ENCODE results near the gene DST.

Gene DST

DNA sequence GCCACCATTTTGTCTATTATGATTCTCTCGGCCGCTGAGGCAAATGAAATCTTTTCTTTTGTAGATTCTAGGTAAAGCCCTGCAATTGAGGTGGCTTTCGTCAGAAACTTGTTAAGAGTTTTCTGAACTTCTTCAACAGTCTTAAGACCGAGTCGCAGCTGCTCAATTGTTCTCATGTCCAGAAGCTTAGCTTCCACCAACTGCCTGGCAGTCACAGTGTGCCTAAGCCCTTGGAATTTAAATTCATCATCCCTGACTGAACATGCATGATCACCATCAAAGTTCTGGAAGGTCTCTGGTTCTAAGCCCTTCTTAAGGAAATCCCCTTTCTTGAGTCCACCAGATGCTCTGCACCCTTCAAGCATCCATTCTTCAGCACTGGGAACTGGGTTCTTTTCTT, 25.7 kb downstream of the DST start:
- Histone ChIP-seq H3K4me3 (ENCODE audit: low read length) (no peak overlapping the region), H3K27me3 (ENCODE audit: control insufficient read depth, insufficient read depth, low read length) (no peaks in the 10 kb centered on the region), H3K4me1 (ENCODE audit: control insufficient read depth, insufficient read depth, low read length) (no peaks in the 10 kb centered on the region), H3K36me3 (ENCODE audit: control insufficient read depth, insufficient read depth, low read length) (no peaks in the 10 kb centered on the region), H3K9ac (ENCODE audit: low read length) (no peak overlapping the region), H3K9me3 (ENCODE audit: control insufficient read depth, low read length) (no peaks in the 10 kb centered on the region)

DNA sequence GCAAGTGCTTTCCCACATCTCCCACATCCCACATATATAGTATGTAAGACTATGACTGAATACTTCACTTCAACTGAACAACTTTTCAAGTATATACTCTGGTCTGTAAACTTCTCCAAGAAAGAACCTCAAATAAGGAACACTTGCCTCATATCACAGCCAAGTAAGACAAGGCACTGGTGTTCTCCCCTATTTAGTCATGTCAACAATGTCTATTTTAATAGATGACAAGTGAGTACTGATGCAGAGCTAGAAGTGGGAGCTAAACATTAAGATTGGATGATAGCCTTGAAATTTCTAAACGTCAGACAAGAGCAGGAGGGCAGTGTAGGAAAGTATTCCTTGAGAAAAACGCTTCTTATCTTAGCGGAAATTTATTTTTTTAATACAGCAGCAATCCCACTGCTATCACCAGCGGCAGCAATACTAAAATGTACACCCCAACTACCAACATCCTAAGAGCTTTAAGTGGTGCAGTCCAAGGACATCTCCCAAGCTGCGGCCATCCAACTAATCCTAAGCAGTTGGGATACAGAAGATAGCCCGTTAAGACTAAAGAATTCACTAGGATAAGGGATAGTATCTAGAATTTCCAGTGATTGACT, 29.3 kb downstream of the DST start:
- no peak overlapping the region for H3K9ac ChIP-seq (ENCODE audit: low read length)
- H3K36me3 ChIP-seq (ENCODE audit: control insufficient read depth, insufficient read depth, low read length), result no peaks in the 10 kb centered on the region
- no peaks in the 10 kb centered on the region for H3K27me3 ChIP-seq (ENCODE audit: control insufficient read depth, insufficient read depth, low read length)
- no peaks in the 10 kb centered on the region for H3K4me1 ChIP-seq (ENCODE audit: control insufficient read depth, insufficient read depth, low read length)
- no peak overlapping the region for H3K4me3 ChIP-seq (ENCODE audit: low read length)
- H3K9me3 ChIP-seq (ENCODE audit: control insufficient read depth, low read length), result no peaks in the 10 kb centered on the region

DNA sequence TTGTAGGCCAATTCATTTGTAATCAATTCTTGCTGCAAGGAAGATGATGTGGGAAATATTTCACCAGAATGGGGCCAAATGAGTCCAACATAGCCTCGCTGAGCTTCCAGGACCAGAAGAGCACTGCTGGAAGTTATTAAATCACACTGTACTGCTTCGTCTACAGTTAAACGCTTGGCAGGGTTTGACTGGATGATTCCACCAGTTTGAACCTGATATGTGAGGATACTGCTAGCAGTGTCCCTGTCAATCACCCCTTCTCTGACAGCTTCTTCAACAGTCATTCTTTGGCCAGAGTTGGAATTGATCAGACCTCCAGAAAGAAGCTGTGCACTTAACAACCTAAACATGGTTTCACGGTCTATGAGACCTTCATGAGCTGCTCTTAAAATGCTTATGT, 34.4 kb downstream of the DST start:
- Histone ChIP-seq H3K27me3 (ENCODE audit: control insufficient read depth, insufficient read depth, low read length) (no peaks in the 10 kb centered on the region), H3K36me3 (ENCODE audit: control insufficient read depth, insufficient read depth, low read length) (no peaks in the 10 kb centered on the region), H3K9me3 (ENCODE audit: control insufficient read depth, low read length) (no peaks in the 10 kb centered on the region), H3K4me3 (ENCODE audit: low read length) (no peak overlapping the region), H3K9ac (ENCODE audit: low read length) (no peak overlapping the region), H3K4me1 (ENCODE audit: control insufficient read depth, insufficient read depth, low read length) (no peaks in the 10 kb centered on the region)

DNA sequence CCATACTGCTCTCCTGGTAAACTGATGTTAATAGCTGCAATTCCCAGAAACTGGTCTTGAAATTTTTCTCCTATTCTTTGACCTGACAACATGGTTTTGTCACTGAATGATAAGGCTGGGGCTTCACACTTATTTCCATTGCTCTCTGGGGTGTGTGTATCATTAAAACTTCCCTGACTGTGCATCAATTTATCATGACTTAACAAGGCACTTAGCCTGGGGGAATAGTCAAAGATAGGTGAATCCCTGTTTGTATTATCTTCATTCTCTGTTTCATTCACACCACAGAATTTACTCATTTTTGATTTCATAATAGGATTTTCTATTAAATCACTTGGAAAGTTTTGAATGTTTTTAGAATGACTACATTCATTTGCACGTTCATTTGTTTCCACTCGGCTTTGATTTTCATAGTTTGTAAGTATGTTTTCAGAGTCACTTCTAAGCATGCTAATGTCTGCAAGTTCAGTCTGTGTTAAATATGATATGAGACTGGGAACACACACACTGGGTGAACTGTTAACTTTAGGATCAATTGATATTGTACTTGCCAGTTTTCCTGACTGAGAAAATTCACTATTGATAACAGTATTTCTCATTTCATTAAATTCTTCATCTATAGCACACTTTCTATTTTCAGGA, 35.5 kb downstream of the DST start:
- Histone ChIP-seq H3K36me3 (ENCODE audit: control insufficient read depth, insufficient read depth, low read length) (no peaks in the 10 kb centered on the region), H3K27me3 (ENCODE audit: control insufficient read depth, insufficient read depth, low read length) (no peaks in the 10 kb centered on the region), H3K9me3 (ENCODE audit: control insufficient read depth, low read length) (no peaks in the 10 kb centered on the region), H3K4me3 (ENCODE audit: low read length) (no peak overlapping the region), H3K4me1 (ENCODE audit: control insufficient read depth, insufficient read depth, low read length) (no peaks in the 10 kb centered on the region), H3K9ac (ENCODE audit: low read length) (no peak overlapping the region)

DNA sequence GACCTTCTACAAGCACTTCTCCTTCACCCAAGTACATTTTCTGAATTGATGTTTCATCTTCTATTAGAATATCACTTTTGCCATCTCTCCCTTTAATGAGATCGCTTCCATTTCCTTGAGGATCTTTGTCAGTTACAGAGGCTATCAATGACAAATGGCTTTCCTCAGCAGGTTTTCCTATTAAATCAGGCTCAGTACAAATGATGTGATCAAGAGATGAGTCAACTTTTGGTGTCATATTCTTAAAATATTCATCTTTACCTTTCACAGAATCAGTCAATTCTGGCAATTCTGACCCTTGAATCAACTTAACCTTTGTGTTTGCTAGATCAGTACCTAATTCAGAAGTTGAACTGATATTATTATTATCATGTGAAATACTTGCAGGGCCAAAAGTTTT, 37.3 kb downstream of the DST start:
- Histone ChIP-seq H3K36me3 (ENCODE audit: control insufficient read depth, insufficient read depth, low read length) (no peaks in the 10 kb centered on the region), H3K9me3 (ENCODE audit: control insufficient read depth, low read length) (no peaks in the 10 kb centered on the region), H3K9ac (ENCODE audit: low read length) (no peak overlapping the region), H3K4me3 (ENCODE audit: low read length) (no peak overlapping the region), H3K4me1 (ENCODE audit: control insufficient read depth, insufficient read depth, low read length) (no peaks in the 10 kb centered on the region), H3K27me3 (ENCODE audit: control insufficient read depth, insufficient read depth, low read length) (no peaks in the 10 kb centered on the region)

DNA sequence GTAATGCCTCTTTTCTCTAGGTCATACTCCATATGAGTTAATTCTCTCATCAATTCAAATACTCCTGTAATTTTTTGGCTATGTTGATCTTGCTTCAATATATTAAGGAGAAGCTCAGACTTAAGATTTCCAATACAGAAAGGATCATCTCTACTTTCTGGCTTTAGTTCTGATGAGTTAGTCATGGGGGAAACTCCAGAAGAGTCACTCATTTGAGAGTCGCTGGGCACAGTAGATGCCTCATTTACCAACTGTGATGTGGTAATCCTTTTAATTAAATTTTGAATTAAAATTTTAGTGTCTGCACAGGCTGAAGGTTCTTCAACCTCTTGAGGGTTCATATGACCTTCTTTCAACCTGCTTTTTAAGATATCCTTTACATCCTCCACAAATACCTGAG, 38.5 kb downstream of the DST start:
- Histone ChIP-seq H3K4me3 (ENCODE audit: low read length) (no peak overlapping the region), H3K36me3 (ENCODE audit: control insufficient read depth, insufficient read depth, low read length) (no peaks in the 10 kb centered on the region), H3K9ac (ENCODE audit: low read length) (no peak overlapping the region), H3K4me1 (ENCODE audit: control insufficient read depth, insufficient read depth, low read length) (no peaks in the 10 kb centered on the region), H3K9me3 (ENCODE audit: control insufficient read depth, low read length) (no peaks in the 10 kb centered on the region), H3K27me3 (ENCODE audit: control insufficient read depth, insufficient read depth, low read length) (no peaks in the 10 kb centered on the region)

DNA sequence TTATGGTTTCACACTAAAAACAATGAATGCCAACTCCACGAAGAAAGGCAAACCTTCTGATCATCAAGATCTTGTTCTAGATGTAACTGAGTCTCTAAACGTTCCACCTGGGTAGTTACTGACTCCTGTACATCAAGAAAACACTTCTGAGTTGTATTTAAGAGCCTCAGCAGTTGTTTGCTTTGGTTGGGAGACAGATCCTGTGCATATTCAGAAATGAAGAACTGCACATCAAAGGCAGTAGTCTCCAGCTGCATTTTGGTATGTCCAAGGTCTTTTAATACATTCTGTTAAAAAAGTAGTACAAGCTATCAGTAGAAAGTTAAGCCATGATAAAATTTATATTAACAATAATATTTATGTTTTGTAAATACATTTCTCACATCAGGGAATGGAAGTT, 41.3 kb downstream of the DST start:
- H3K9ac ChIP-seq (ENCODE audit: low read length), result no peak overlapping the region
- H3K36me3 ChIP-seq (ENCODE audit: control insufficient read depth, insufficient read depth, low read length), result no peaks in the 10 kb centered on the region

DNA sequence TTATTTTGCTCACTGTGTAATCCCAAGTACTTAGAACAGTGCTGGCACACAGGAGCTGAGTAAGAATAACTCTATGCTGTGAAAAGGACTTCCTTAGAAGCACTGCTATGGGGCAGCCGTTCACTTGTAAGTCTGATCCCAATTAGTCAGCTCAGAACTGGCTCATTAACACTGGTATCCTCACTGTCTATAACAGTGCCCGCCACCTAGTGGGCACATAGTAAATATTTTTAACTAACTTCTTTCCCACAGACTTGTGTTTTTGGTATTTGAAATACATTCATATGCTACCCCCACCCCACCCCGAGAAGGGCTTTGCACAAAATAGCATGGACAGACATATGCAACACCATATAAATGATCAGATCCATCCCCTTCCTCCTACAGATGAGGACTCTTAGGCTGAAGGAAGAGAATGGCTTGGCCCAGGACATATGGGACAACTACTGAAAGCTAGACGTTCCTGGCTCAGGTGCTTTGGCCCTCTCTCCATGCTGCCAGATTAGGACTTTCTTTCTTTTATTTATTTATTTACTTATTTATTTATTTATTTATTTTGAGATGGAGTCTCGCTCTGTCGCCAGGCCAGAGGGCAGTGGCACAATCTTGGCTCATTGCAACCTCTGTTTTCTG, 47.1 kb downstream of the DST start:
- H3K36me3 ChIP-seq (ENCODE audit: control insufficient read depth, insufficient read depth, low read length), result no peaks in the 10 kb centered on the region
- no peak overlapping the region for H3K4me3 ChIP-seq (ENCODE audit: low read length)
- no peaks in the 10 kb centered on the region for H3K4me1 ChIP-seq (ENCODE audit: control insufficient read depth, insufficient read depth, low read length)
- H3K27me3 ChIP-seq (ENCODE audit: control insufficient read depth, insufficient read depth, low read length), result no peaks in the 10 kb centered on the region
- H3K9me3 ChIP-seq (ENCODE audit: control insufficient read depth, low read length), result no peaks in the 10 kb centered on the region
- H3K9ac ChIP-seq (ENCODE audit: low read length), result no peak overlapping the region

More for the DNA sequence above, 41.3 kb downstream of the DST start:
- H3K27me3 ChIP-seq (ENCODE audit: control insufficient read depth, insufficient read depth, low read length), result no peaks in the 10 kb centered on the region
- no peaks in the 10 kb centered on the region for H3K9me3 ChIP-seq (ENCODE audit: control insufficient read depth, low read length)
- H3K4me1 ChIP-seq (ENCODE audit: control insufficient read depth, insufficient read depth, low read length), result no peaks in the 10 kb centered on the region
- no peak overlapping the region for H3K4me3 ChIP-seq (ENCODE audit: low read length)

DNA sequence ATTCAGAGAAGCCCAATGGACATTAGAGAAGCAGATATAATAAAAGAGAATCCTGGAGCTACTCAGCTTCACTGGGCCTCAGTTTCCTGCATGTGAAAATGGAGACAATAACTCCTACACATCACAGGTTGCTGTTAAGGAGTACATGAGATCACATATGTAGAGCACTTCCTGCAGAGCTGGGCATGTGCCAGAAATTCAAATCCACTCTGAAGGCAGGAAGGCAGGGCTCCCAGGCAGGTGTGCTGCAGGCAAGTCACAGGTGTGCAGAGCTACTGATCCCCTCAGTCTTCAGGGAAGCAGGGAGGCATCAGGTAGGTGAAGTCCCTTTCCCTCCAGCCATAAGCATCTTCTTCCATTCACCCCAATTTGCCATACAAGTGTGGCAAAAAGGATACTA, 48.0 kb downstream of the DST start:
- Histone ChIP-seq H3K27me3 (ENCODE audit: control insufficient read depth, insufficient read depth, low read length) (no peaks in the 10 kb centered on the region), H3K9me3 (ENCODE audit: control insufficient read depth, low read length) (no peaks in the 10 kb centered on the region), H3K36me3 (ENCODE audit: control insufficient read depth, insufficient read depth, low read length) (no peaks in the 10 kb centered on the region), H3K4me1 (ENCODE audit: control insufficient read depth, insufficient read depth, low read length) (no peaks in the 10 kb centered on the region), H3K4me3 (ENCODE audit: low read length) (no peak overlapping the region), H3K9ac (ENCODE audit: low read length) (peak overlapping the region; percentile 15)

DNA sequence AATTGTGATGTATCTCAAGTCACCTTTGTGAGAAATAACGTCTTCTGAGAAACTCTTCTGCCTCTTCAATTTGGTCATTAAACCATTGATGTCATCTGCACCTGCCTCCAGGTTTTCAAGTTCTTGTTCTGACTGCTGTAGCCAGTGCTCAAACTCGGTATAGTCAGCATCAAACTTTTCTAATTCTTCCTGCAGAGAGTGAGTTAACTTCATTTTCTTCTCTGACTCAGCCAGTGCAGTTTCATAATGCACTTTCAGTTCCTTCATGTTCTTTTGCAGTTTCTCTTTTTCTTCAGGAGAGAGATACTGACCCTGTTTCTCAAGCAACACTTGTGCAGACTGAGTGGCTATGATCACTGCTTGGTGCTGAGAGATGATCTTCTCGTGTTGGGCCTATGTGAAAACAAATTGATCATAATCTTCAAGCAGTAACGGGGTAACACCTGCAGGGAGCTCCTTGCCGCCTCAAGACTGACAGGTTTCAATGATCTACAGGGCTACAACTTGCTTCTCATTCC, 48.8 kb downstream of the DST start:
- Histone ChIP-seq H3K27me3 (ENCODE audit: control insufficient read depth, insufficient read depth, low read length) (no peaks in the 10 kb centered on the region), H3K4me1 (ENCODE audit: control insufficient read depth, insufficient read depth, low read length) (no peaks in the 10 kb centered on the region), H3K4me3 (ENCODE audit: low read length) (no peak overlapping the region), H3K9me3 (ENCODE audit: control insufficient read depth, low read length) (no peaks in the 10 kb centered on the region), H3K9ac (ENCODE audit: low read length) (no peak overlapping the region), H3K36me3 (ENCODE audit: control insufficient read depth, insufficient read depth, low read length) (no peaks in the 10 kb centered on the region)

DNA sequence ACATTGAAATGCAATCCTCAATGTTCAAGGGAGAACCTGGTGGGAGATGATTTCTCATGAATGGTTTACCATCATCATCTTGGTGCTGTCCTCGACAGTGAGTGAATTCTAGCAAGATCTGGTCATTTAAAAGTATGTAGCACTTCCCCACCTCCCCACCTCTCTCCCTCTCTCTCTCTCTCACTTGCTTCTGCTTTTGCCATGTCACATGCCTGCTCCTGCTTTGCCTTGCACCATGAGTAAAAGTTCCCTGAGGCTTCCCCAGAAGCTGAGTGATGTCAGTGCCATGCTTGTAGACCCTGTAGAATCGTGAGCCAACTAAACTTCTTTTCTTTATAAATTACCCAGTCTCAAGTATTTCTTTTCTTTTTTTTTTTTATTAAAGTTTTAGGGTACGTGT, 60.5 kb downstream of the DST start:
- Histone ChIP-seq H3K4me3 (ENCODE audit: low read length) (no peak overlapping the region), H3K27me3 (ENCODE audit: control insufficient read depth, insufficient read depth, low read length) (no peaks in the 10 kb centered on the region), H3K36me3 (ENCODE audit: control insufficient read depth, insufficient read depth, low read length) (no peaks in the 10 kb centered on the region), H3K9ac (ENCODE audit: low read length) (no peak overlapping the region), H3K4me1 (ENCODE audit: control insufficient read depth, insufficient read depth, low read length) (no peaks in the 10 kb centered on the region), H3K9me3 (ENCODE audit: control insufficient read depth, low read length) (no peaks in the 10 kb centered on the region)

DNA sequence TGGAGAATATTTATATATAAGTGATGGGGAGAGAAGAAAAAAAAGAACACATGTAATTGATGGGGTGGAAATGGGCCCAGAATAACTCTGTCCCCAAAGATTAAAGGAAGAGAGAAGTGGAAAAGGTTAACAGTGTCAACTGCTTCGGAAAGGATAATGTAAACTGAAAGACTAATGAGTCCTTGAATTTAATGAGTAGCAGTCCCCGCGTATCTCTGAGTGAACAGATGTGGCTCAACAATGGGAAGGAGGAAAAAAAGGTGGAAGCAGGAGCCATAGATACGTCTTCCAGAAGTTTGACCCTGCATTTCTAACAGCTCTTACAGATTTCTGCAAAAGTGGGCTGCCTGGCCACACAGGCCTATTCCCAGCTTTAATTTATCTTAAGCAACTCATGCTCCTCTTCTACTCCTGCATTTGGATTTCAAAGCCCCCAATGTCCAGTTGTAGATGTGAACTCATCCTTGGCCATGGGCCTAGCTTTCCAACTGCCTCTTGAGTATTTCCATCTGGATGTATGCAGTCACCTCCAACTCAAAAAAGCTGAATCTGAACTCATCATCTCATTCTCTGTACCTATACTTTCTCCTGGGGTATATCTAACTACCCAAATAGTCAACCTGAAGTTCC, 61.3 kb downstream of the DST start:
- Histone ChIP-seq H3K4me1 (ENCODE audit: control insufficient read depth, insufficient read depth, low read length) (no peaks in the 10 kb centered on the region), H3K36me3 (ENCODE audit: control insufficient read depth, insufficient read depth, low read length) (no peaks in the 10 kb centered on the region), H3K4me3 (ENCODE audit: low read length) (no peak overlapping the region), H3K27me3 (ENCODE audit: control insufficient read depth, insufficient read depth, low read length) (no peaks in the 10 kb centered on the region), H3K9me3 (ENCODE audit: control insufficient read depth, low read length) (no peaks in the 10 kb centered on the region), H3K9ac (ENCODE audit: low read length) (no peak overlapping the region)
